HG03521 (cell line): Measurements from ENCODE around the gene RNASET2.

Experiments used
- ATAC-seq: cut with Tn5 transposase; IDR thresholded peaks from one replicate; pipeline ENCODE4 v1.9.1; 2021; ENCODE audit warnings: mild to moderate bottlenecking, moderate library complexity; ENCODE audit not compliant: unreplicated experiment

The RNASET2 gene

DNA sequence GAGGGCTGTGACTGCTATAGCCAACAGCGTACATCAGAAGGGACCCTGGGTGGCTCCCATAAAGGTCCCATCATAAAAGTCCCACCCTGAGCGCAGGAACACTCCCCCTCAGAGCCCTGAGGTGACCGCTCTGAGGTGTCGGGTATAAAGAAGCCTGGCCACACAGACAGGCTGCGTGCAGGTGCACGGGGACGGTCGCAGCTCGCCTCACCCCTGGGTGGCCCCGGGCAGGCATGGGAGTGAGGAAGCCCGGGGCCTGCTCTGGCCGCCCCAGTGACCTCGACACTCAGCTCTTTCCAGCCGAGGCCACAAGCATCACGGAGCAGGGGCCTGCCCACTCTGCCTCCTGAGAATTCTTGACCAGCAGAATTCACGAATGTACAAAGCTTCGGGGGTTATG lies 14.4 kb upstream of the RNASET2 start:
- ATAC-seq = no peak

GRCh38 chr6:166970091-166970490 lies 13.7 kb upstream of the RNASET2 start:
- ATAC-seq = no peak

GRCh38 chr6:166969390-166970002 lies 13.1 kb upstream of the RNASET2 start:
- ATAC-seq = no peak

DNA sequence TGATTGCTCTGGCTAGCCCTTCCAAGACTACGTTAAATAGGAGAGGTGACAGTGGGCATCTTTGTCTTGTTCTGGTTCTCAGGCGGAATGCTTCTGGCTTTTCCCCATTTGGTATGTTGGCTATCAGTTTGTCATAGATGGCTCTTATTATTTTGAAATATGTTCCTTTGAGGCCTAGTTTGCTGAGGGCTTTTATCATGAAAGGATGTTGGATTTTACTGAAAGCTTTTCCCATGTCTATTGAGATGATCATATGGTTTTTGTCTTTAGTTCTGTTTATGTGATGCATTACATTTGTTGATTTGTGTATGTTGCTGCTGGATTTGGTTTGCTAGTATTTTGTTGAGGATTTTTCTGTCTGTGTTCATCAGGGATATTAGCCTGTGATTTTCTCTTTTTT lies 9.9 kb upstream of the RNASET2 start:
- no peak for ATAC-seq

DNA sequence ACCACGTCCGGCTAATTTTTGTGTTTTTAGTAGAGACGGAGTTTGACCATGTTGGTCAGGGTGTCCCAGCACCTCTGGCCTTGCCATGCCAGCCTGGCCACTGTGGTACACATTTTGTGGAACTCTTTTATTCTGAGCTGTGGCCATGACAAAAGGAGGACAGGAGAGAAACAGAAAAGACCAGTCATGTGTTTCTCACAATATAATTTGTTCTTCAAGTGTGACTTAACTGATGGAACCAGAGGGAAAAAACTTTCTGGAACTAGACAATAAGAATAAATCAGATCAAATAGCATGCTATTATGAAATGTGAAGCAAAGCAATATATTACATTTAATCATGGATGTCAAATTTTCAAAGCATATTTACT lies 4.2 kb upstream of the RNASET2 start:
- ATAC-seq = no peak

DNA sequence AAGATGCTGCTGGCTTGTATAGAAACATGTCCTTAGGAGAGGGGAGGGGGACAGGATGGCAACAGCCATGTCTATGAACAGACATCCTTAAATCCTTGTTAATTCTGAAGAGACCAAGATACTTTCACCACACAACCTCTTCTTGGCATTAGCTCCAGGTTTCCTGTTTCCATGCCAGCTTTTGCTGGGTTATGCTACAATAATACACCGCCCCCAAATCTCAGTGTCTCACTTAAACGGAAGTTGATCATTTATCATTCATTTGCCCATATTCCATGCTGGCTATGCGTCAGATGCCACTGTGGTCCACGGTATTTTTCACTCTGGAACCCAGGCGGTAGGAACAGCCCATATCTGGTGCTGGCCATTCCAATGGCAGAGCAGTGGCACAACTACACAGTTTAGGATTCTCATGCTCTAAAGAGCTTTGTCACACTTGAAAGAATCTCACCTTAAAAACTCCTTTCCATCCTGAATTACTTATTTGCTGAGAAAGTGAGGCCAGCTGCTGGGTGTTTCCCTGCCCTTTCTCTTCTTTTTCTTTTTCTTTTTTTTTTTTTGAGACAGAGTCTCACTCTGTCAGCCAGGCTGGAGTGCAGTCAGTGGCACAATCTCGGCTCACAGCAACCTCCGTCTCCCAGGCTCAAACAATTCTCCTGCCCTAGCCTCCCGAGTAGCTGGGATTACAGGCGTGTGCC lies 3.7 kb upstream of the RNASET2 start:
- ATAC-seq = no peak

- ATAC-seq = no peak
Measured at GRCh38 chr6:166958926-166959861, 2.8 kb upstream of the RNASET2 start.

GRCh38 chr6:166957805-166958076 lies 1.4 kb upstream of the RNASET2 start:
- no peak for ATAC-seq

DNA sequence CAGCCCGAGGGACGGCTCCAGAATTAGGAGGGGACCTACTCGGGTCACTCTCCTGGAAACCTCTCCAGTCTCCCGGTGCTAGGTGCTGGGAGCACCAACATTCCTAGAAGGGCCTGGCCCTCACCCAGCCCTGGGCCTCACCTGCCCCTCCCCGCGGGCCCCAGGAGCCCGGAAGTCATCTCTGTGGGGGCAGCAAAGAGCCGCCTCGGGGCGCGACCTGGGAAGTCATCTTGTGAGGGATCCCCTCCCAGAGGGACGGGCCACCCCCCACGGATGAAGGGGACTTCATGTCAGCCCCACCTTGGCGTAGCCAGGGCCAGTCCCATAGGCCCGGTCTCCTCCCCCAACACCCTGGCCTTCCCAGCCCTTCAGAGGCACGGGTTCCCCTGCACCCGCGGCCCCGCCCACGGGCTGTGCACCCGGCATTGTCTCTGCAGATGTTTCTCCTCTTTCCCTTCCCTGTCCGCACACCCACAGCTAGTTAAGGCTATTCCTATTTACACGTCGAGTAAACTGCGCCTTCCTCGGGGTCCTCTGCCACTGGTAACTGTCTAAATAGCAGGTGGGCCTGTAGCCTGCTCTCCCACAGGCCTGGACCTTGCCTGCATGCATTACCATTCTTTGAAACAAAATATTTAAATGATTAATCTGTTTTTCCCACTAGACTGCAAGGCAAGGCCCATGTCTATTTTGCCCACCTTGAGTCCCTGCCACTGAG lies 896 bp upstream of the RNASET2 start:
- ATAC-seq = peak; percentile 29

GRCh38 chr6:166955865-166956443 lies 396 bp downstream of the RNASET2 start:
- ATAC-seq = peak; percentile 2

DNA sequence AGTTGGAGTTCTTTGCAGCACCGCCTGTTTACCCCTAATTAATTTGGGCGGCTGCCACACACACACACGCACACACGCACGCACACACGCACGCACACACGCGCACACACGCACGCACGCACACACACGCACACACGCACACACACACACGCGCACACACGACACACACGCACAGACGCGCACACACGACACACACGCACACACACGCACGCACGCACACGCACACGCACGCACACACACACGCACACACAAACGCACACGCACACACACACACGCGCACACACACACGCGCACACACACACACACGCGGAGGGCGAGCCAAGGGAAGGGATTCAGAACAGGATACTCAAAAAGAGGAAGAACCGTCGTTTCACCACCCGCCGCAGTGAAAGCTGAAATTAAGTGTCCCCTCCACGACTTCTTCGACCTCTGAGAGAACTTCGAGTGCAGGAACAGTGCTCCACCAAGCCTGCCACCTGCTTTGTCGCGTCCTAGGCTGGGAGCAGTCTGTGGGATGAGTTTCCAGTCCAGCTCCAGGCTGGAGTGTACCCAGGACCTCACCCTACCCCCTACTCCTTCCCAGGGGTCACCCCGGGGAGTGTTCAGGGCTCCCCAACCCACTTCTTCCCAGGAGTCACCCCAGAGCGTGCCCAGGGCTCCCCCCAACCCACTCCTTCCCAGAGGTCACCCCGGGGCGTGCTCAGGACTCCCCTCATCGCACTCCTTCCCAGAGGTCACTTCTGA lies 1.1 kb downstream of the RNASET2 start:
- no peak for ATAC-seq

GRCh38 chr6:166954118-166954713 lies 2.1 kb downstream of the RNASET2 start:
- ATAC-seq = no peak

GRCh38 chr6:166952567-166953486 lies 3.5 kb downstream of the RNASET2 start:
- ATAC-seq = no peak

GRCh38 chr6:166952121-166952520 lies 4.2 kb downstream of the RNASET2 start:
- ATAC-seq = no peak

DNA sequence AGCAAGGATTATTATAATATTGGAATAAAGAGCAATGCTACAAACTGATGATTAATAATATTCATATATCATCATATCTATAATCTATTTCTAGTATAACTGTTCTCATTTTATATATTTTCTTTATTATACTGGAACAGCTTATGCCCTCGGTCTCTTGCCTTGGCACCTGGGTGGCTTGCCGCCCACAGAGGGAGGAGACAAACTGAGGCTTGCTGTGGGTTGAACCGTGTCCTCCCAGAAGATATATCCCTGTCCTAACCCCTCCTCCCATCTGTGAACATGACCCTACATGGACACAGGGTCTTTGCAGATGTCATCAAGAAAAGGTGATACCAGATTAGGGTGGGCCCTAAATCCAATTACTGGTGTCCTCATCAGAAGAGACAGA lies 4.7 kb downstream of the RNASET2 start:
- ATAC-seq = no peak

GRCh38 chr6:166950892-166951669 lies 5.3 kb downstream of the RNASET2 start:
- ATAC-seq = peak; percentile 88

DNA sequence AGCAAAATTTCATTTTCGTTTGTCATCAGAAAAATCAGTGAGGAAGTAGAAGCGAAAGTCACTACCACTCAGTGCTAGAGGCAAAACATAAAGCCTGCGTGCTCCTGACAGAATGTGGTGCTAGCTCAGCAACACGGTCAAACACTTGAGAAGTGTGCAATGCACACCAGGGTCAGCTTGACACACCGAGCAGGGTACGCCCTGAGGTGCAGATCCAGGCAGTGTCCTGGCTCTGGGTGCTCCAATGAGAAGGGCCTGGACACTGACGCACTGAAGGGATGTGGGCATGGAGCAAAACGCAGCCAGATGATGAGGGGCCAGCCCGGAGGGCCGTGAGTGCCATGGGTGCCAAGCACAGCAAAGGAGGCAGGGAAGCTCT lies 5.9 kb downstream of the RNASET2 start:
- peak; percentile 36 for ATAC-seq
